HCT116 (cell line): ENCODE measurements around the gene AVPI1.

Experiments used
- POLR2AphosphoS5 ChIP-seq: IDR thresholded peaks from 2 replicates; pipeline ENCODE4 v1.6.1; 2011; ENCODE audit warnings: mild to moderate bottlenecking, low read depth, low read length, moderate library complexity
- RAD21 ChIP-seq: IDR thresholded peaks from 2 replicates; pipeline ENCODE4 v1.6.1; 2012; ENCODE audit warnings: low read depth, mild to moderate bottlenecking
- SP1 ChIP-seq: IDR thresholded peaks from 2 replicates; pipeline ENCODE4 v1.6.1; 2012; ENCODE audit warnings: low read depth
- ZNF274 ChIP-seq: fragments of 200-500 bp; sonication (Bioruptor generic); IDR thresholded peaks from 2 replicates; pipeline ENCODE4 v1.6.1; 2014; ENCODE audit warnings: mild to moderate bottlenecking, low read depth, low read length, inconsistent platforms
- TF ChIP-seq, protein P1 (sequence below), 3 experiments: fragments of 200-600 bp in 1 of 3; sonication (generic) in 1 of 3; IDR thresholded peaks in 2 of 3; conservative IDR thresholded peaks in 1 of 3; 2 replicates each; pipeline ENCODE4 v1.5.1; 2012 to 2017; ENCODE audit warnings: low read depth in 2 of 3, low read length in 2 of 3, antibody characterized with exemption in 1 of 3, borderline replicate concordance in 1 of 3, control low read depth in 1 of 3, mild to moderate bottlenecking in 1 of 3, mixed read lengths in 1 of 3, mixed run types in 1 of 3, moderate library complexity in 1 of 3; ENCODE audit not compliant: insufficient read depth in 1 of 3

DNA sequence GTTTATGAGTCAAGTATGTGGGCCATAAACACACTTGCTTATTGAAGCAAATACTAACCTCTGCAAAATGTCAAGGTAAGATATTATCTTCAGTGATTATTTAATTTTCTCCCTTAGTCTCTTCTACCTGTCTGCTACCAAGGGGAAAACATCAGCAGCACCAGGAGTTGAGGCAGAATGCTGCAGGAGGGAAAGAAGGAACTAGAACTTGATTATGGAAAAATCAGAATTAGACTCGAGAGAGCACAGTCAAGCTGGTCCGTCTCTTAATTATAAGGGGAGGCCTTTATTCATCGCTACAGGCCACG is 45.0 kb upstream of the AVPI1 start:
- TF ChIP-seq, protein P1, sequence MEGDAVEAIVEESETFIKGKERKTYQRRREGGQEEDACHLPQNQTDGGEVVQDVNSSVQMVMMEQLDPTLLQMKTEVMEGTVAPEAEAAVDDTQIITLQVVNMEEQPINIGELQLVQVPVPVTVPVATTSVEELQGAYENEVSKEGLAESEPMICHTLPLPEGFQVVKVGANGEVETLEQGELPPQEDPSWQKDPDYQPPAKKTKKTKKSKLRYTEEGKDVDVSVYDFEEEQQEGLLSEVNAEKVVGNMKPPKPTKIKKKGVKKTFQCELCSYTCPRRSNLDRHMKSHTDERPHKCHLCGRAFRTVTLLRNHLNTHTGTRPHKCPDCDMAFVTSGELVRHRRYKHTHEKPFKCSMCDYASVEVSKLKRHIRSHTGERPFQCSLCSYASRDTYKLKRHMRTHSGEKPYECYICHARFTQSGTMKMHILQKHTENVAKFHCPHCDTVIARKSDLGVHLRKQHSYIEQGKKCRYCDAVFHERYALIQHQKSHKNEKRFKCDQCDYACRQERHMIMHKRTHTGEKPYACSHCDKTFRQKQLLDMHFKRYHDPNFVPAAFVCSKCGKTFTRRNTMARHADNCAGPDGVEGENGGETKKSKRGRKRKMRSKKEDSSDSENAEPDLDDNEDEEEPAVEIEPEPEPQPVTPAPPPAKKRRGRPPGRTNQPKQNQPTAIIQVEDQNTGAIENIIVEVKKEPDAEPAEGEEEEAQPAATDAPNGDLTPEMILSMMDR (IDR thresholded peaks at IDR 0.05 in 2 of 3, conservative IDR thresholded peaks at IDR 0.05 in 1 of 3; ENCODE audit: borderline replicate concordance in 1 of 3, insufficient read depth in 1 of 3, low read depth in 2 of 3, low read length in 2 of 3): no peak
- TF ChIP-seq SP1: no peak
- no peak for TF ChIP-seq POLR2AphosphoS5
- no peak for TF ChIP-seq RAD21
- TF ChIP-seq ZNF274: no peak
